SU-DHL-6 (cell line): ENCODE results near the gene PCYT2.

ENCODE experiments used
- CTCF ChIP-seq: fragments of 200-600 bp; sonication (generic); IDR thresholded peaks from one replicate; pipeline ENCODE4 v1.5.1; 2017; ENCODE audit warnings: antibody characterized with exemption, mild to moderate bottlenecking, low read length, moderate library complexity; ENCODE audit not compliant: insufficient read depth, poor library complexity, severe bottlenecking
- EZH2phosphoT487 ChIP-seq: fragments of 200-600 bp; sonication (generic), shearing (Covaris generic); conservative IDR thresholded peaks from 2 replicates; pipeline ENCODE4 v1.6.1; 2018; ENCODE audit warnings: mild to moderate bottlenecking, antibody characterized with exemption, low read length, moderate library complexity, mixed read lengths

DNA sequence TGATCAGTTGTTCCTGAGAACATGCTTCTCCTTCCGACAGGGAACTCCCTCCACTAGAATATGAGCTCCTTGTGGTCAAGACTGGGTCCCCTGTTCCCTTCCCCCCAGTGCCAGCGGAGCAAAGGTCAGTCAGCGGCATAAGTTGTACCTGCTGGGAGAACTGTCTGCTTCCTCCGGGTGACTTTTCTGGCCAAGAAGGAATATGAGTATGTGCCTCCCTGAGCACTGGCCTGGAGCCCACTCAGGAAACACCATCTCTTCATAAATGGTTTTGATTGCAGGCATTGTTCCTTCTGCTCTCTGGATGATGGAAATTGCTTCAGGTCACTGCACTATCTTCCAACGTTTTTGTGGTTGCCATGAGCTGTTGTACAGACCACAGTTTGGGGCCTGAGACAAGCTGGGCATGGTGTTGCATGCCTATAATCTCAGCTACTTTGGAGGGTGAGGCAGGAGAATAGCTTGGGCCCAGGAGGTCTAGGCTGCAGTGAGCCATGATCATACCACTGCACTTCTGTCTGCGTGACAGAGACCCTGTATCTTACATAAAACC, 48.0 kb downstream of the PCYT2 start:
- TF ChIP-seq CTCF (no peak), EZH2phosphoT487 (no peak)
